MCF 10A (cell line): ENCODE data around the gene KHK. TPM values are rescaled to one million over a fixed set of nuclear protein-coding genes. Genes with fewer than 3 reads are reported as not detected.

Experiments
- BruUV-seq: library from RNA; stranded (reverse); fragments of 400-500 nt; replicated peaks from 2 replicates; lab custom pipeline; 2021; lab: Mats Ljungman, UMichigan
- CTCF ChIA-PET: fragments of 300-600 bp; sonication (Branson Sonifier 250); formaldehyde crosslinking; extraction: SDS; loops from one replicate; lab custom pipeline; 2021; ENCODE audit warnings: antibody characterized with exemption, inconsistent platforms; lab: Yijun Ruan, JAX
- POLR2A ChIA-PET: fragments of 300-600, 350-650 bp; sonication (Branson Sonifier 250); formaldehyde crosslinking; extraction: SDS; loops from one replicate; lab custom pipeline; 2020; ENCODE audit warnings: antibody characterized with exemption, inconsistent platforms; lab: Yijun Ruan, JAX
- DNase-seq: peaks from one replicate; pipeline ENCODE4 v3.0.0-alpha.2; 2018; ENCODE audit not compliant: unreplicated experiment
- H3K27ac Mint-ChIP-seq: one replicate; pipeline ENCODE4 v1.8.0; 2022; ENCODE audit warnings: mild to moderate bottlenecking, low read depth, mixed read lengths; ENCODE audit not compliant: unreplicated experiment
- H3K27me3 Mint-ChIP-seq: one replicate; pipeline ENCODE4 v1.8.0; 2022; ENCODE audit warnings: mixed read lengths; ENCODE audit not compliant: insufficient read depth, unreplicated experiment
- H3K36me3 Mint-ChIP-seq: one replicate; pipeline ENCODE4 v1.8.0; 2022; ENCODE audit warnings: mild to moderate bottlenecking, moderate library complexity, mixed read lengths; ENCODE audit not compliant: insufficient read depth, unreplicated experiment
- H3K4me1 Mint-ChIP-seq: one replicate; pipeline ENCODE4 v1.8.0; 2022; ENCODE audit warnings: mixed read lengths; ENCODE audit not compliant: insufficient read depth, unreplicated experiment
- H3K4me3 Mint-ChIP-seq: one replicate; pipeline ENCODE4 v1.8.0; 2022; ENCODE audit warnings: mild to moderate bottlenecking, moderate library complexity, mixed read lengths; ENCODE audit not compliant: unreplicated experiment
- H3K9me3 Mint-ChIP-seq: one replicate; pipeline ENCODE4 v1.8.0; 2022; ENCODE audit warnings: mixed read lengths; ENCODE audit not compliant: unreplicated experiment
- CTCF ChIP-seq: fragments of 200-600 bp; IDR thresholded peaks from one replicate; pipeline ENCODE4 v1.8.0; 2022; ENCODE audit warnings: antibody characterized with exemption, mild to moderate bottlenecking; ENCODE audit not compliant: unreplicated experiment
- intact Hi-C: fragments of 100-400 bp; cut with micrococcal nuclease; formaldehyde crosslinking; loops from 2 replicates; pipeline ENCODE4 v1.14.1; 2022
- total RNA-seq: library from RNA; stranded (reverse); gene quantifications from 2 replicates; pipeline ENCODE4 v1.2.3, GENCODE V29; 2022

Gene KHK
- total RNA-seq, 1 experiment from 2014 or later, result 2.6 TPM

- no peak for DNase-seq
- intact Hi-C loops, result no loop called here
- peaks cover 5% of the 10 kb centered on the region for H3K27me3 Mint-ChIP-seq
- POLR2A ChIA-PET, result interaction anchor here (0.9 to 3.3 kb wide), 7 partner anchors 11 to 238 kb away, joined by 3 to 18 read pairs (median 4); partner anchors contain the start of genes AGBL5, ATRAID, OST4 and PREB
- BruUV-seq, result no TSS peak
- H3K4me1 Mint-ChIP-seq, result peaks cover 14% of the 10 kb centered on the region
- no peaks in the 10 kb centered on the region for H3K36me3 Mint-ChIP-seq
- H3K27ac Mint-ChIP-seq, result no peak overlapping the region
- H3K9me3 Mint-ChIP-seq, result no peaks in the 10 kb centered on the region
- H3K4me3 Mint-ChIP-seq, result no peak overlapping the region
- no peak for TF ChIP-seq CTCF
- CTCF ChIA-PET, result interaction anchor here (0.6 to 2.1 kb wide), 6 partner anchors 13 to 197 kb away, joined by 3 to 8 read pairs (median 3); no protein-coding TSS in a partner anchor
Measured at GRCh38 chr2:27082773-27083409, 3.7 kb upstream of the KHK start.

DNA sequence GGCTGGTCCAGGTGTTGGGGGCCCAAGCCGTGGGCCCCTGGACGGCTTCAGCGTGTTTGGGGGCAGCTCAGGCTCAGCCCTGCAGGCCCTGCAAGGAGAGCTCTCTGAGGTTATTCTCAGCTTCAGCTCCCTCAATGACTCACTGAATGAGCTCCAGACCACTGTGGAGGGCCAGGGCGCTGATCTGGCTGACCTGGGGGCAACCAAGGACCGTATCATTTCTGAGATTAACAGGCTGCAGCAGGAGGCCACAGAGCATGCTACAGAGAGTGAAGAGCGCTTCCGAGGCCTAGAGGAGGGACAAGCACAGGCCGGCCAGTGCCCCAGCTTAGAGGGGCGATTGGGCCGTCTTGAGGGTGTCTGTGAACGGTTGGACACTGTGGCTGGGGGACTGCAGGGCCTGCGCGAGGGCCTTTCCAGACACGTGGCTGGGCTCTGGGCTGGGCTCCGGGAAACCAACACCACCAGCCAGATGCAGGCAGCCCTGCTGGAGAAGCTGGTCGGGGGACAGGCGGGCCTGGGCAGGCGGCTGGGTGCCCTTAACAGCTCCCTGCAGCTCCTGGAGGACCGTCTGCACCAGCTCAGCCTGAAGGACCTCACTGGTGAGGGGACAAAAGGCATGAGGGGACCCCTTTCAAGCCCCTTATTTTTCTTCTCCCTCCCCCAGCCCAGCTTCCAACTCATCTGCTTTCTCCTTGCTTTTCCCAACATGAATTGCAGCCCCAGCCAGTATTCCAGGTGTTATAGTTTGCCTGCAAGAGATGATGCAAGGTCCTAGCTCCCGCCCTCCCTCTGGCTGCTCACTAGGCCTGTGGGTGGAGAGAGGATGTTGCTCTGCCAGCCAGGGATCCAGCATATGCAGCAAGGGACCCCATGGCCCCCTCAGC is 2.9 kb upstream of the KHK start:
- Mint-ChIP-seq H3K9me3 (no peaks in the 10 kb centered on the region), H3K4me1 (peaks cover 11% of the 10 kb centered on the region), H3K36me3 (no peaks in the 10 kb centered on the region), H3K27ac (no peak overlapping the region), H3K4me3 (no peak overlapping the region), H3K27me3 (no peaks in the 10 kb centered on the region)
- POLR2A ChIA-PET, result interaction anchor here (0.9 to 3.3 kb wide), 7 partner anchors 9 to 237 kb away, joined by 3 to 12 read pairs (median 4); partner anchors contain the start of genes AGBL5, ATRAID, OST4 and PREB
- peak; percentile 28 for DNase-seq
- intact Hi-C loops, result no loop called here
- no peak for TF ChIP-seq CTCF
- CTCF ChIA-PET, result interaction anchor here (0.5 to 1.1 kb wide), 8 partner anchors 10 to 1381 kb away, joined by 3 to 4 read pairs (median 3); no protein-coding TSS in a partner anchor
- BruUV-seq, result no TSS peak

DNA sequence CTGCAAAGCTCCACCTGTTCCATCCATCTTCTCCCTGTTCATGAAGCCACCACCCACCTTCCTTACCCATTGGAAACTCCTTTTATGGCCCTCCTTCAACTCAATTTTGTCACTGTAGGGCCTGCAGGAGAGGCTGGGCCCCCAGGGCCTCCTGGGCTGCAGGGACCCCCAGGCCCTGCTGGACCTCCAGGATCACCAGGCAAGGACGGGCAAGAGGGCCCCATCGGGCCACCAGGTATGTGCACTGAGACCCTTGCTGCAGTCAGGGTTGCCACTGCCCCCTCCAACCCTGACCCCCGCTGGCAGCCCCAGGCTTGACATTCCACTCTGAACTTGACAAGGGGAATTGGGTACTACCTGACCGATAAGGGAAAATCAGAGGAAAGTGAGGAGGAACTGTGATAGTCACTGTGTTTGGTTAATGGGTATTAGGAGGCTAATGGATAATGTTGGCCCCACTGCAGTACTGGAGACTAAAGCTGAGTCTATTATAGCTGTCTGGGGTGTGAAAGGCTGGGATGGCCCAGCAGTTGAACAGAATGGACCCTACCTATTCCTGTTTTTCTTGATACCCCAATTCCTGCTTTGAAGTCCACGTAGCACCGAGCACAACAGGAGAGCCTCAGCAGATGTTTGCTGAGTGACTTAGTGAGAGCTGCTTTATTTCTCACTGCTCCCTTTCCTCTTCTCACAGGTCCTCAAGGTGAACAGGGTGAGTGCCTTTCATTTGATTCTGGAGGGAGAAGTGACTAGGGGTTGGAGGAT is 2.1 kb upstream of the KHK start:
- Mint-ChIP-seq H3K36me3 (no peaks in the 10 kb centered on the region), H3K4me3 (no peak overlapping the region), H3K27me3 (no peaks in the 10 kb centered on the region), H3K27ac (no peak overlapping the region), H3K9me3 (no peaks in the 10 kb centered on the region), H3K4me1 (peaks cover 11% of the 10 kb centered on the region)
- ChIA-PET CTCF (interaction anchor here (0.5 to 2.0 kb wide), 13 partner anchors 9 to 239 kb away, joined by 3 to 10 read pairs (median 3); no protein-coding TSS in a partner anchor), POLR2A (interaction anchor here (1.3 to 3.3 kb wide), 6 partner anchors 10 to 209 kb away, joined by 4 to 12 read pairs (median 6); partner anchors contain the start of genes AGBL5 and OST4)
- intact Hi-C loops, result loop anchor here (1.0 kb wide), 1 partner anchor 123 kb away; no protein-coding TSS in a partner anchor
- no peak for DNase-seq
- BruUV-seq, result no TSS peak
- TF ChIP-seq CTCF, result no peak
